ENCODE results near the gene RHOT1. TPM values are rescaled to one million over a fixed set of nuclear protein-coding genes. Genes with fewer than 3 reads are reported as not detected.
A peak's percentile ranks its signal among the peaks of the same experiment; 100 is the strongest.
"Not testable (repeated sequence)": the region's sequence is repeated elsewhere in the genome, so short reads cannot be mapped to it uniquely, and the experiment has no call there.

Gene RHOT1
- 10 to 100 TPM; 22.9 to 24.4 TPM for total RNA-seq

- intact Hi-C loops (cut with micrococcal nuclease), result loop anchor here (10.0 kb wide), 1 partner anchor 83 kb away; no protein-coding TSS in a partner anchor
- POLR2A ChIA-PET, result interaction anchor here (0.6 to 2.0 kb wide), 3 partner anchors 134 to 1318 kb away, joined by 3 to 7 read pairs (median 3); partner anchors contain the start of gene CRLF3
- CTCF ChIA-PET, result interaction anchor here (0.9 to 8.1 kb wide), 9 partner anchors 10 to 239 kb away, joined by 3 to 77 read pairs (median 4); partner anchors contain the start of gene LRRC37B
- no peaks in the 10 kb centered on the region for H3K36me3 Mint-ChIP-seq
- peaks cover 26% of the 10 kb centered on the region for H3K4me1 Mint-ChIP-seq (ENCODE audit: low read depth)
- no peaks in the 10 kb centered on the region for H3K9me3 Mint-ChIP-seq
- peak; percentile 79 for DNase-seq
- H3K4me3 Mint-ChIP-seq, result peak within 1 kb of the TSS; percentile 83
- peak within 1 kb of the TSS; percentile 63 for H3K27ac Mint-ChIP-seq
- no peaks in the 10 kb centered on the region for H3K27me3 Mint-ChIP-seq
Observed at GRCh38 chr17:32142038-32142856, at the start of gene RHOT1. Gene RHOT1 (plus strand): TSS chr17:32142502. CDS start chr17:32142693, 191 bp downstream.

- H3K4me1 Mint-ChIP-seq (ENCODE audit: low read depth), result peaks cover 12% of the 10 kb centered on the region
- ChIA-PET CTCF (interaction anchor here (1.4 to 1.7 kb wide), 2 partner anchors 9 to 39 kb away, joined by 3 to 4 read pairs; no protein-coding TSS in a partner anchor), POLR2A (no interaction called here)
- peaks cover 2% of the 10 kb centered on the region for H3K27me3 Mint-ChIP-seq
- no peak overlapping the region for H3K4me3 Mint-ChIP-seq
- H3K27ac Mint-ChIP-seq, result no peak overlapping the region
- intact Hi-C loops (cut with micrococcal nuclease), result no loop called here
- no peaks in the 10 kb centered on the region for H3K36me3 Mint-ChIP-seq
- H3K9me3 Mint-ChIP-seq, result no peaks in the 10 kb centered on the region
- no peak for DNase-seq
Observed at GRCh38 chr17:32099686-32100085, 42.6 kb upstream of the RHOT1 start.

- H3K27me3 Mint-ChIP-seq; DNase-seq; H3K27ac Mint-ChIP-seq; intact Hi-C loops (cut with micrococcal nuclease); H3K9me3 Mint-ChIP-seq; H3K4me3 Mint-ChIP-seq; H3K36me3 Mint-ChIP-seq; POLR2A ChIA-PET: not testable (repeated sequence)
- peaks cover 14% of the 10 kb centered on the region for H3K4me1 Mint-ChIP-seq (ENCODE audit: low read depth)
- CTCF ChIA-PET, result interaction anchor here (1.4 to 1.7 kb wide), 2 partner anchors 8 to 38 kb away, joined by 3 to 4 read pairs; no protein-coding TSS in a partner anchor
Observed at GRCh38 chr17:32100323-32100722, 42.0 kb upstream of the RHOT1 start.

- peaks cover 15% of the 10 kb centered on the region for H3K4me1 Mint-ChIP-seq (ENCODE audit: low read depth)
- DNase-seq, result no peak
- POLR2A ChIA-PET, result no interaction called here
Observed at GRCh38 chr17:32100971-32101631, 41.2 kb upstream of the RHOT1 start.

GRCh38 chr17:32102172-32102571 lies 40.1 kb upstream of the RHOT1 start:
- POLR2A ChIA-PET, result no interaction called here
- Mint-ChIP-seq H3K36me3 (no peaks in the 10 kb centered on the region), H3K4me1 (ENCODE audit: low read depth) (peaks cover 21% of the 10 kb centered on the region), H3K27ac (no peak overlapping the region), H3K9me3 (no peaks in the 10 kb centered on the region), H3K27me3 (peaks cover 2% of the 10 kb centered on the region), H3K4me3 (no peak overlapping the region)
- DNase-seq, result no peak
- intact Hi-C loops (cut with micrococcal nuclease), result no loop called here
- CTCF ChIA-PET, result interaction anchor here (0.6 kb wide), 1 partner anchor 235 kb away, joined by 3 read pairs; no protein-coding TSS in a partner anchor

More at GRCh38 chr17:32100971-32101631, 41.2 kb upstream of the RHOT1 start:
- CTCF ChIA-PET, result interaction anchor here (1.7 kb wide), 1 partner anchor 8 kb away, joined by 4 read pairs; no protein-coding TSS in a partner anchor
- H3K36me3 Mint-ChIP-seq, result no peaks in the 10 kb centered on the region
- H3K4me3 Mint-ChIP-seq, result no peak overlapping the region
- no peak overlapping the region for H3K27ac Mint-ChIP-seq
- H3K27me3 Mint-ChIP-seq, result peaks cover 2% of the 10 kb centered on the region
- H3K9me3 Mint-ChIP-seq, result no peaks in the 10 kb centered on the region
- intact Hi-C loops (cut with micrococcal nuclease), result no loop called here

- POLR2A ChIA-PET, result interaction anchor here (0.5 kb wide), 1 partner anchor 228 kb away, joined by 5 read pairs; no protein-coding TSS in a partner anchor
Observed at GRCh38 chr17:32102646-32103186, 39.6 kb upstream of the RHOT1 start.

DNA sequence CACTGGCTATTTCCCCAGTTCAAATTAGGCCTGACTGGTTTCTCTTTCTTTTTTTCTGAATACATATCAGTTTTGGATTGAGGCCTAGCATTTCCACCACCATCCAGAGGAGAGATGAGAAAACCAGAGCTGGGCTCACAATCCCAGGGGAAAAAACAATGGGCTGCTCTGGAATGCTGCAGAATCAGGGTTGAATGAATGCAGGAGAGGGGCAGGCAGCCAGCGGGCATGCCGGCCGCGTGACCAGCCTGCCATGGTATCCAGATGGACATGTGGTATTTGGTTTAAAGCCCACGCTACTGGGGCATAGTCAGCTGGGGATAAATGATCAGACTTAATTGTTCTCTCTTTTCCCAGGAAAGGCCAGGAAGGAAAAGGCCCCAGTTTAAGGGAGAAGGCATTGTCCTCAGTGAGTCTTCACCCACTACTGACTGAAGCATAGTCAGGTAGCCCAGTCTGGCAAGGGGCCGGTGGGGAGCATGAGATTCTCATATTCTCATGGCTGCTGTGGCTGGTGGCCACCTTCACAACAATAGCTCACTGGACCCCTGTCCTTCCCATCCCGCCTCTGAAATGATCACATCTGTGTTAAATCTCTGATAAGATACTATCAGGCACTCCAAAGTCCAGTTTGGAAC lies 38.7 kb upstream of the RHOT1 start:
- Mint-ChIP-seq H3K27me3 (no peaks in the 10 kb centered on the region), H3K9me3 (no peaks in the 10 kb centered on the region), H3K27ac (no peak overlapping the region), H3K4me3 (no peak overlapping the region), H3K4me1 (ENCODE audit: low read depth) (peaks cover 22% of the 10 kb centered on the region), H3K36me3 (no peaks in the 10 kb centered on the region)
- intact Hi-C loops (cut with micrococcal nuclease), result no loop called here
- ChIA-PET POLR2A (no interaction called here), CTCF (no interaction called here)
- DNase-seq, result no peak

More at GRCh38 chr17:32102646-32103186, 39.6 kb upstream of the RHOT1 start:
- Mint-ChIP-seq H3K4me1 (ENCODE audit: low read depth) (peaks cover 22% of the 10 kb centered on the region), H3K9me3 (no peaks in the 10 kb centered on the region), H3K4me3 (no peak overlapping the region), H3K36me3 (no peaks in the 10 kb centered on the region), H3K27me3 (peaks cover 2% of the 10 kb centered on the region), H3K27ac (no peak overlapping the region)
- DNase-seq, result no peak
- intact Hi-C loops (cut with micrococcal nuclease), result no loop called here
- CTCF ChIA-PET, result interaction anchor here (0.6 kb wide), 1 partner anchor 235 kb away, joined by 3 read pairs; no protein-coding TSS in a partner anchor

DNA sequence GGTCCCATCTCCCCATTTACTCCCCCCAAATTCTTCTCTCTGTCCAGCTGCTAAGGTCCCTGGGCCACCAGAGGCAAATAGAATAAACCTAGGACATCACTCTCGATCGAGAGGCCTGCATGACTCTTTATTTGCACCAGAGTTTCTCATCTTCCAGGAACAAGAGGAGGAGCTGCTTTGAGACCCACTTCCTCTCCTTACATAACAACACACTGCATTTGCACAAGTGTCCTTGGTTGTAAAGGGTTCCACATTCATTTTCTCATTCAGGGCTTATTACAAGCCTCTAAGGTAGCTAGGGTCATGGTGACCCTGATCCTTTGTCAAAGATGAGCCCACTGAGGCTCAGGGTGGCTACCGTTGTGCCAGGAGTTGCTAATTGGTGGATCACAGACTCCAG lies 38.1 kb upstream of the RHOT1 start:
- intact Hi-C loops (cut with micrococcal nuclease), result no loop called here
- no peak for DNase-seq

DNA sequence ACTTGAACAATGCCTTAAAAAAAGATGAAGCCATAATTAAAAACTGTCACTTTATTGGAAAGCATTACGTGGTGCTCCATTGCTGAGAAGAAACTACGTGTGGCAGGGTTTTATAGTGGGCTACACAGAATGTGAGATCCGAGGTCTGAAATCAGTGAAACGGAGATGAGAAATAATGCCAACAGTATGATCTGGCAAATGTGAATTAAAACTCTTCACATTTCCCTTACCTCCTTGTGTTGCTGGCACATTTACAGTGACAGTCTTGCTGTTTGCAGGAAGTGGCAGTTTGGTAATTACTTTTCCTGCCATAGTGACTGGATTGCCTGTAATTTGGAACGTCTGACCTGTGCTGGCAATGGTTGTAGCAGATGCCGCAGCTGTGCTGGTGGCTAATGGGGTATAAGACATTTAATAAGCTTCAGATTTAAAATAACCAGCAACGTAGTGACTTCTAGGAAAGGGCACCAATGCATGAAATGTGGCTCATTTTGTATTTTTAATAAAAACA lies 35.8 kb upstream of the RHOT1 start:
- intact Hi-C loops (cut with micrococcal nuclease); H3K4me3 Mint-ChIP-seq; POLR2A ChIA-PET; H3K9me3 Mint-ChIP-seq; H3K36me3 Mint-ChIP-seq; DNase-seq; H3K27me3 Mint-ChIP-seq: not testable (repeated sequence)
- peaks cover 22% of the 10 kb centered on the region for H3K4me1 Mint-ChIP-seq (ENCODE audit: low read depth)
- H3K27ac Mint-ChIP-seq, result peak overlapping the region; percentile 29
- CTCF ChIA-PET, result interaction anchor here (1.0 kb wide), 1 partner anchor 36 kb away, joined by 3 read pairs; the partner anchor contains the start of gene RHOT1

More for the DNA sequence above, 38.1 kb upstream of the RHOT1 start:
- Mint-ChIP-seq H3K4me3 (no peak overlapping the region), H3K27ac (no peak overlapping the region), H3K4me1 (ENCODE audit: low read depth) (peaks cover 22% of the 10 kb centered on the region), H3K9me3 (no peaks in the 10 kb centered on the region), H3K36me3 (no peaks in the 10 kb centered on the region), H3K27me3 (no peaks in the 10 kb centered on the region)
- POLR2A ChIA-PET, result no interaction called here
- CTCF ChIA-PET, result interaction anchor here (1.0 kb wide), 1 partner anchor 35 kb away, joined by 3 read pairs; no protein-coding TSS in a partner anchor

DNA sequence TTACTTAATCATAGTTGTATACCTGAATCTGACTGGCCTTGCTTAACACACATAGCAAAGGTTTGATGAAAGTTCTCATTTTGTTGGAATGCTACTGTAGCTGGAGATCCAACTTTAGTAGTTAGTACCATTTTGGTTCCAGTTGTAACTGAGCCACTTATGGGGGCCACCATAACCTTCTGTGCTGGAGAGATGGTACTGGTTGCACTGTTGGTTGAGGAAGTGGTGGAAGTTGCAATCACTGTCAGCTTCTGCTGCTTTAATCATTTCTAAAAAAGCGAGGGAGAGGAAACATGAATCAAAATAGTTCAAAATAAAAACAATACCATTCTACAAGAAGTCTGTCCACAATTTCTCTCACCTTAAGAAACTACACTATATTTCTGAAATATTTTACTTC lies 35.1 kb upstream of the RHOT1 start:
- H3K9me3 Mint-ChIP-seq; H3K4me3 Mint-ChIP-seq; intact Hi-C loops (cut with micrococcal nuclease); POLR2A ChIA-PET; H3K36me3 Mint-ChIP-seq; H3K27me3 Mint-ChIP-seq; DNase-seq: not testable (repeated sequence)
- Mint-ChIP-seq H3K27ac (peak overlapping the region; percentile 59), H3K4me1 (ENCODE audit: low read depth) (peaks cover 22% of the 10 kb centered on the region)
- CTCF ChIA-PET, result interaction anchor here (1.0 kb wide), 1 partner anchor 35 kb away, joined by 3 read pairs; the partner anchor contains the start of gene RHOT1

DNA sequence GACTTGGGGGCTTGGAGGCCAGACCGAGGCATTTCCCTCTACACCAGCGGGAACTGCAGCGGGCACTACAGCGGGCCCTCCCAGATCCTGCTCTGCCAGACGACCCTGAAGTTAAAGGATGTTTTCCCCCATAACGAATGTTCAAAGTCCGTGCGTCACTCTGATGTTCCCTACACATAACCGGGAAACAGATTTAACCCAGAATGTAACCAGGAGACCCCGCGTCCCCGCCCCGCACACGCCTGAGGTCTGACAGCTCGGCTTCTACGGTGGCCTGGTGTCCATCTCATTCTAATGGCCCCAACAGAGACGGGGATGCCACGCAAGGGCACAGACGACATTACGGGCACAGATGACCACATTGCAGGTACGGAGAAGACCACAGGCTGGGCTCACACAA lies 31.7 kb upstream of the RHOT1 start:
- POLR2A ChIA-PET, result no interaction called here
- H3K4me3 Mint-ChIP-seq, result no peak overlapping the region
- intact Hi-C loops (cut with micrococcal nuclease), result no loop called here
- H3K36me3 Mint-ChIP-seq, result no peaks in the 10 kb centered on the region
- H3K4me1 Mint-ChIP-seq (ENCODE audit: low read depth), result peaks cover 11% of the 10 kb centered on the region
- no peak for DNase-seq
- H3K27ac Mint-ChIP-seq, result no peak overlapping the region
- no peaks in the 10 kb centered on the region for H3K9me3 Mint-ChIP-seq
- CTCF ChIA-PET, result interaction anchor here (1.1 to 1.3 kb wide), 2 partner anchors 29 to 104 kb away, joined by 3 read pairs; no protein-coding TSS in a partner anchor
- H3K27me3 Mint-ChIP-seq, result no peaks in the 10 kb centered on the region

Data from activated CD4-positive, alpha-beta memory T cell treated with anti-CD3 and anti-CD28 coated beads for 36 hours (primary cell).